Measurements from ENCODE around the gene RPL31.

Gene RPL31

DNA sequence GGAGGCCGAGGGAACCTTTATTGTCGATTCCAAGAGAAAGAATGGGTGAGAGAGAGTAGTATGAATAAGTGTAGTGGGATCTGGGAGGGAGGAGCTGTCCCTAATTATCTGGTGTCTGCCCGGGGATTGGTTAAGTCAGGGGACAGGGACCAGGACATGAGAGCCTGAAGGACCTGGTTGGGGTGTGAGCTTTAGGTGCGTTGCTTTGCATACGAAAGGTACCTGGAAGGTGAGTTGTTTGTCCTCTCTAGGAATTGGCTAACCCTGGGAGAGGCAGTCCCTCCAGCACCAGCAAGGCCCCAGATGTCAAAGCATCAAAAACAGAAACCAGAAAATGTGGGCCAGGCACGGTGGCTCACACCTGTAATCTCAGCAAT is 48.1 kb upstream of the RPL31 start:
- Histone ChIP-seq H3K27ac (replicated peaks) (no peak overlapping the region), H3K4me3 (replicated peaks; ENCODE audit: insufficient read depth, low read length) (no peak overlapping the region), H3K27me3 (ENCODE audit: insufficient read depth, poor library complexity, severe bottlenecking) (no peaks in the 10 kb centered on the region)
- TF ChIP-seq, protein P1, sequence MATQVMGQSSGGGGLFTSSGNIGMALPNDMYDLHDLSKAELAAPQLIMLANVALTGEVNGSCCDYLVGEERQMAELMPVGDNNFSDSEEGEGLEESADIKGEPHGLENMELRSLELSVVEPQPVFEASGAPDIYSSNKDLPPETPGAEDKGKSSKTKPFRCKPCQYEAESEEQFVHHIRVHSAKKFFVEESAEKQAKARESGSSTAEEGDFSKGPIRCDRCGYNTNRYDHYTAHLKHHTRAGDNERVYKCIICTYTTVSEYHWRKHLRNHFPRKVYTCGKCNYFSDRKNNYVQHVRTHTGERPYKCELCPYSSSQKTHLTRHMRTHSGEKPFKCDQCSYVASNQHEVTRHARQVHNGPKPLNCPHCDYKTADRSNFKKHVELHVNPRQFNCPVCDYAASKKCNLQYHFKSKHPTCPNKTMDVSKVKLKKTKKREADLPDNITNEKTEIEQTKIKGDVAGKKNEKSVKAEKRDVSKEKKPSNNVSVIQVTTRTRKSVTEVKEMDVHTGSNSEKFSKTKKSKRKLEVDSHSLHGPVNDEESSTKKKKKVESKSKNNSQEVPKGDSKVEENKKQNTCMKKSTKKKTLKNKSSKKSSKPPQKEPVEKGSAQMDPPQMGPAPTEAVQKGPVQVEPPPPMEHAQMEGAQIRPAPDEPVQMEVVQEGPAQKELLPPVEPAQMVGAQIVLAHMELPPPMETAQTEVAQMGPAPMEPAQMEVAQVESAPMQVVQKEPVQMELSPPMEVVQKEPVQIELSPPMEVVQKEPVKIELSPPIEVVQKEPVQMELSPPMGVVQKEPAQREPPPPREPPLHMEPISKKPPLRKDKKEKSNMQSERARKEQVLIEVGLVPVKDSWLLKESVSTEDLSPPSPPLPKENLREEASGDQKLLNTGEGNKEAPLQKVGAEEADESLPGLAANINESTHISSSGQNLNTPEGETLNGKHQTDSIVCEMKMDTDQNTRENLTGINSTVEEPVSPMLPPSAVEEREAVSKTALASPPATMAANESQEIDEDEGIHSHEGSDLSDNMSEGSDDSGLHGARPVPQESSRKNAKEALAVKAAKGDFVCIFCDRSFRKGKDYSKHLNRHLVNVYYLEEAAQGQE (IDR thresholded peaks at IDR 0.05; ENCODE audit: insufficient replicate concordance, low read depth) = no peak
- no peak for TF ChIP-seq GABPA (IDR thresholded peaks at IDR 0.05; ENCODE audit: low read depth)
- no peak for DNase-seq (ENCODE audit: low read depth in 1 of 2, low spot score in 1 of 2)

DNA sequence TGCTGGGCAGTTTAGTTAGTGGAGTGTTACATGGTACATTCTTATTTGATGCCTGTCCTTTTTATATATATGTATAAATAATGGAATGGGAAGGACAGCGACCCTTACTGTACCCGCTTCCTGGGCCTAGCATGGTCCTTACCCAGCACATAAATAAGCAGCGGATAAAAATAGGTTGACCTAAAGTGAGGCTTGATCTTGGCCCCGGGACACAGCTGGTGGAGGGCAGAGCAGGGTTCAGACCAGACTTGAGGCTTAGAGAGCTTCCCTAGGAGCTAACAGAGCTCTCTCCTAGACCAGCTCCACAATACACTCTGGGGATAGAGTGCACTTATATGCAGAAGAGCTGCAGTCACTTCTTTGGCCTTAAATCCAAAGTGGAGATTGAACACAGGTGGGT is 46.9 kb upstream of the RPL31 start:
- H3K4me3 ChIP-seq (replicated peaks; ENCODE audit: insufficient read depth, low read length) = no peak overlapping the region
- H3K27me3 ChIP-seq (ENCODE audit: insufficient read depth, poor library complexity, severe bottlenecking) = no peaks in the 10 kb centered on the region
- no peak for DNase-seq (ENCODE audit: low read depth in 1 of 2, low spot score in 1 of 2)
- no peak overlapping the region for H3K27ac ChIP-seq (replicated peaks)
- TF ChIP-seq, protein P2, sequence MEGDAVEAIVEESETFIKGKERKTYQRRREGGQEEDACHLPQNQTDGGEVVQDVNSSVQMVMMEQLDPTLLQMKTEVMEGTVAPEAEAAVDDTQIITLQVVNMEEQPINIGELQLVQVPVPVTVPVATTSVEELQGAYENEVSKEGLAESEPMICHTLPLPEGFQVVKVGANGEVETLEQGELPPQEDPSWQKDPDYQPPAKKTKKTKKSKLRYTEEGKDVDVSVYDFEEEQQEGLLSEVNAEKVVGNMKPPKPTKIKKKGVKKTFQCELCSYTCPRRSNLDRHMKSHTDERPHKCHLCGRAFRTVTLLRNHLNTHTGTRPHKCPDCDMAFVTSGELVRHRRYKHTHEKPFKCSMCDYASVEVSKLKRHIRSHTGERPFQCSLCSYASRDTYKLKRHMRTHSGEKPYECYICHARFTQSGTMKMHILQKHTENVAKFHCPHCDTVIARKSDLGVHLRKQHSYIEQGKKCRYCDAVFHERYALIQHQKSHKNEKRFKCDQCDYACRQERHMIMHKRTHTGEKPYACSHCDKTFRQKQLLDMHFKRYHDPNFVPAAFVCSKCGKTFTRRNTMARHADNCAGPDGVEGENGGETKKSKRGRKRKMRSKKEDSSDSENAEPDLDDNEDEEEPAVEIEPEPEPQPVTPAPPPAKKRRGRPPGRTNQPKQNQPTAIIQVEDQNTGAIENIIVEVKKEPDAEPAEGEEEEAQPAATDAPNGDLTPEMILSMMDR (IDR thresholded peaks at IDR 0.05; ENCODE audit: insufficient read depth, low read length) = no peak

DNA sequence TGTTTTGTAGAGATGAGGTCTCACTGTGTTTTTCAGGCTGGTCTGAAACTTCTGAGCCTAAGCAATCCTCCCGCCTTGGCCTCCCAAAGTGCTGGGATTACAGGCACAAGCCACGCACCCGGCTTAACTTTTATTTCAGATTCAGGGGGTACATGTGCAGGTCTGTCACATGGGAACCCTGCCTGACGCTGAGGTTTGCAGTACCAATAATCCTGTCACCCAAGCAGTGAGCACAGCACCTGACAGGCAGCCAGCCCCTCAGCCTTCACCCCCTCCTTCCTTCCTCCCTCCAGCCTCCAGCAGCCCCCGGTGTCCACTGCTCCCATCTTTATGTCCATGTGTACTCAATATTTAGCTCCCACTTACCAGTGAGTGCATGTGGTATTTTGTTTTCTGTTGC is 46.0 kb upstream of the RPL31 start:
- no peak for TF ChIP-seq GABPA (IDR thresholded peaks at IDR 0.05; ENCODE audit: low read depth)
- TF ChIP-seq, protein P1 (IDR thresholded peaks at IDR 0.05; ENCODE audit: insufficient replicate concordance, low read depth) = no peak
- TF ChIP-seq POLR2AphosphoS5 (IDR thresholded peaks at IDR 0.05; ENCODE audit: low read depth) = no peak
- TF ChIP-seq, protein P2 (IDR thresholded peaks at IDR 0.05; ENCODE audit: insufficient read depth, low read length) = no peak
- TF ChIP-seq SPI1 (IDR thresholded peaks at IDR 0.05; ENCODE audit: borderline replicate concordance, low read depth) = no peak
- H3K27me3 ChIP-seq (ENCODE audit: insufficient read depth, poor library complexity, severe bottlenecking) = no peaks in the 10 kb centered on the region
- no peak overlapping the region for H3K4me3 ChIP-seq (replicated peaks; ENCODE audit: insufficient read depth, low read length)
- DNase-seq (ENCODE audit: low read depth in 1 of 2, low spot score in 1 of 2) = no peak
- no peak overlapping the region for H3K27ac ChIP-seq (replicated peaks)

DNA sequence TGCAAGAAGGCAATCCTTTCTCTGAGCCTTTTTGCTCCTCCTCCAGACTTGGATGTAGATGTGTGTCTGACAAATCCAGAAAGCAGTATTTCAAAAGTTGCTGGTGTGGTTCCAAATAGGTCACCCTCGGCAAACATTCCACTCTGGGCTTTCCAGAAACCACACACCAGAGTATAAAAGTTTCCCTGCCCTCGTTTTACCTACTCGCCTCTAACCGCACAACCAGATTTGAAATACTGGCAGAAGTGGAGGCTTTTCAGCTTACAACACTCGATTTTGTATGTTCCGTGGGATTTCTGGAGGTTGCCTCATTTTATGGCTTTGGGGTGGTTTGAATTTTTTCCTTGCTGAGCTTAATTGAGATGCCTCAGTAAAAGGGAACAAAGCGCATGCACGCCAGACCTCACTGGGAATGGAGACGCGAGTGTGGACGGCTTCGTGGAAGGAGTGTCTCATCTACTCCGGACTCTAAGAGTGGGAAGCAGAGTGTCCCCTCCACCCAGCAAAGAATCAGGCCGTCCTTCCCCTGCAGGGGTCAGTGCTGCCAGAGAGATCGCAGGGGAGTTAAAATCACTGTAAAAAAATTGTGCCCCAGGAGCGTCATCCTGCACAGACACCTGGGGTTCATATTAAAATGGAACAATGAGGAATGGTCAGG is 44.0 kb upstream of the RPL31 start:
- TF ChIP-seq GABPA (IDR thresholded peaks at IDR 0.05; ENCODE audit: low read depth) (no peak), POLR2AphosphoS5 (IDR thresholded peaks at IDR 0.05; ENCODE audit: low read depth) (no peak), SPI1 (IDR thresholded peaks at IDR 0.05; ENCODE audit: borderline replicate concordance, low read depth) (no peak)
- TF ChIP-seq, protein P2 (IDR thresholded peaks at IDR 0.05; ENCODE audit: insufficient read depth, low read length) = no peak
- TF ChIP-seq, protein P1 (IDR thresholded peaks at IDR 0.05; ENCODE audit: insufficient replicate concordance, low read depth) = no peak
- no peak for DNase-seq (ENCODE audit: low read depth in 1 of 2, low spot score in 1 of 2)
- H3K27ac ChIP-seq (replicated peaks) = no peak overlapping the region
- H3K4me3 ChIP-seq (replicated peaks; ENCODE audit: insufficient read depth, low read length) = no peak overlapping the region
- no peaks in the 10 kb centered on the region for H3K27me3 ChIP-seq (ENCODE audit: insufficient read depth, poor library complexity, severe bottlenecking)
